ENCODE data around the gene GHRHR. TPM values are rescaled to one million over a fixed set of nuclear protein-coding genes. Genes with fewer than 3 reads are reported as not detected.
A peak's percentile ranks its signal among the peaks of the same experiment; 100 is the strongest.

Gene GHRHR
- total and polyA plus RNA-seq, 9 of the 15 experiments (the other 6 are each of a cell fraction or from before 2014, with no cell fraction given): not detected

DNA sequence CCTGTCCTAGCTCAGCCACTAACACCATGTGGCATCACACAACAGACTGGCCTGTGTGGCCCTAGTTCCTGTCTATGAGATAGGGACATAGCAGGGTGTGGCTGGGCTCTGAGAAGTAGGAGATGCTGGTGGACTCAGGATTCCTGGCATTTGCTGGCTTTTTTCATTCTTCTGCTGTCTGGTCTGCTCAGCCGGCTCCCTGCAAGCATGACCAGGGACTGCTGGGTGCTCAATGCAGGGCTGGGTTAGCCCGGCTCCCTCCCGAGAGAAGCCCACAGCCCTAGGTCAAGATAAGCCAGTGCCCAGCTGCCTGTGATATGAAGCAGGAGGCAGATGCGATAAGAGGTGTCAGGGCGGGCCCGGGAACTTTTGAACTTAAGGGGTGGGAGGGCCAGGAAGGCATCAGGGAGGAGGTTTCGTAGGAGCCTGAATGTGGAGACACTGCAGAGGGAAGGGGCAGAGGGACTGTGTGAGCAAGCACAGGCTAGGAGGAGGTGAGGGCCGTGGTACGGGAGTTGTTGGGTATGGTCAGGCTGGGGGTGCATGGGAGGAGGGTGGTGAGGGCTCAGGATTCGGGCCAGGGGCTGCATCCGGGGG is 48.6 kb upstream of the GHRHR start (continued):
- TF ChIP-seq, protein P1, sequence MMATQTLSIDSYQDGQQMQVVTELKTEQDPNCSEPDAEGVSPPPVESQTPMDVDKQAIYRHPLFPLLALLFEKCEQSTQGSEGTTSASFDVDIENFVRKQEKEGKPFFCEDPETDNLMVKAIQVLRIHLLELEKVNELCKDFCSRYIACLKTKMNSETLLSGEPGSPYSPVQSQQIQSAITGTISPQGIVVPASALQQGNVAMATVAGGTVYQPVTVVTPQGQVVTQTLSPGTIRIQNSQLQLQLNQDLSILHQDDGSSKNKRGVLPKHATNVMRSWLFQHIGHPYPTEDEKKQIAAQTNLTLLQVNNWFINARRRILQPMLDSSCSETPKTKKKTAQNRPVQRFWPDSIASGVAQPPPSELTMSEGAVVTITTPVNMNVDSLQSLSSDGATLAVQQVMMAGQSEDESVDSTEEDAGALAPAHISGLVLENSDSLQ (IDR thresholded peaks at IDR 0.05): peak; percentile 57
- peak; percentile 99 for TF ChIP-seq TCF3 (CRISPR knock-in tag; IDR thresholded peaks at IDR 0.05)
- no peak for TF ChIP-seq SRSF7 (optimal IDR thresholded peaks at IDR 0.05; ENCODE audit: low read depth, low read length)
- TF ChIP-seq, protein P2, sequence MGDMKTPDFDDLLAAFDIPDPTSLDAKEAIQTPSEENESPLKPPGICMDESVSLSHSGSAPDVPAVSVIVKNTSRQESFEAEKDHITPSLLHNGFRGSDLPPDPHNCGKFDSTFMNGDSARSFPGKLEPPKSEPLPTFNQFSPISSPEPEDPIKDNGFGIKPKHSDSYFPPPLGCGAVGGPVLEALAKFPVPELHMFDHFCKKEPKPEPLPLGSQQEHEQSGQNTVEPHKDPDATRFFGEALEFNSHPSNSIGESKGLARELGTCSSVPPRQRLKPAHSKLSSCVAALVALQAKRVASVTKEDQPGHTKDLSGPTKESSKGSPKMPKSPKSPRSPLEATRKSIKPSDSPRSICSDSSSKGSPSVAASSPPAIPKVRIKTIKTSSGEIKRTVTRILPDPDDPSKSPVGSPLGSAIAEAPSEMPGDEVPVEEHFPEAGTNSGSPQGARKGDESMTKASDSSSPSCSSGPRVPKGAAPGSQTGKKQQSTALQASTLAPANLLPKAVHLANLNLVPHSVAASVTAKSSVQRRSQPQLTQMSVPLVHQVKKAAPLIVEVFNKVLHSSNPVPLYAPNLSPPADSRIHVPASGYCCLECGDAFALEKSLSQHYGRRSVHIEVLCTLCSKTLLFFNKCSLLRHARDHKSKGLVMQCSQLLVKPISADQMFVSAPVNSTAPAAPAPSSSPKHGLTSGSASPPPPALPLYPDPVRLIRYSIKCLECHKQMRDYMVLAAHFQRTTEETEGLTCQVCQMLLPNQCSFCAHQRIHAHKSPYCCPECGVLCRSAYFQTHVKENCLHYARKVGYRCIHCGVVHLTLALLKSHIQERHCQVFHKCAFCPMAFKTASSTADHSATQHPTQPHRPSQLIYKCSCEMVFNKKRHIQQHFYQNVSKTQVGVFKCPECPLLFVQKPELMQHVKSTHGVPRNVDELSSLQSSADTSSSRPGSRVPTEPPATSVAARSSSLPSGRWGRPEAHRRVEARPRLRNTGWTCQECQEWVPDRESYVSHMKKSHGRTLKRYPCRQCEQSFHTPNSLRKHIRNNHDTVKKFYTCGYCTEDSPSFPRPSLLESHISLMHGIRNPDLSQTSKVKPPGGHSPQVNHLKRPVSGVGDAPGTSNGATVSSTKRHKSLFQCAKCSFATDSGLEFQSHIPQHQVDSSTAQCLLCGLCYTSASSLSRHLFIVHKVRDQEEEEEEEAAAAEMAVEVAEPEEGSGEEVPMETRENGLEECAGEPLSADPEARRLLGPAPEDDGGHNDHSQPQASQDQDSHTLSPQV (IDR thresholded peaks at IDR 0.05): peak; percentile 88
- peak; percentile 94; the same call in 1 of the 2 replicates for TF ChIP-seq HDAC2 (IDR thresholded peaks at IDR 0.05)
- no peak for TF ChIP-seq ZNF561 (CRISPR knock-in tag; conservative IDR thresholded peaks at IDR 0.05)
- 0 out of 4 replicates have a peak, but pooled peaks of 1 of the 2 experiments have one; percentile 52 for TF ChIP-seq KDM4B (IDR thresholded peaks at IDR 0.05; ENCODE audit: borderline replicate concordance in 2 of 2, low read depth in 1 of 2)
- peak; percentile 34; the same call in 1 of the 2 replicates for TF ChIP-seq EGR1 (conservative IDR thresholded peaks at IDR 0.05)
- TF ChIP-seq, protein P3, sequence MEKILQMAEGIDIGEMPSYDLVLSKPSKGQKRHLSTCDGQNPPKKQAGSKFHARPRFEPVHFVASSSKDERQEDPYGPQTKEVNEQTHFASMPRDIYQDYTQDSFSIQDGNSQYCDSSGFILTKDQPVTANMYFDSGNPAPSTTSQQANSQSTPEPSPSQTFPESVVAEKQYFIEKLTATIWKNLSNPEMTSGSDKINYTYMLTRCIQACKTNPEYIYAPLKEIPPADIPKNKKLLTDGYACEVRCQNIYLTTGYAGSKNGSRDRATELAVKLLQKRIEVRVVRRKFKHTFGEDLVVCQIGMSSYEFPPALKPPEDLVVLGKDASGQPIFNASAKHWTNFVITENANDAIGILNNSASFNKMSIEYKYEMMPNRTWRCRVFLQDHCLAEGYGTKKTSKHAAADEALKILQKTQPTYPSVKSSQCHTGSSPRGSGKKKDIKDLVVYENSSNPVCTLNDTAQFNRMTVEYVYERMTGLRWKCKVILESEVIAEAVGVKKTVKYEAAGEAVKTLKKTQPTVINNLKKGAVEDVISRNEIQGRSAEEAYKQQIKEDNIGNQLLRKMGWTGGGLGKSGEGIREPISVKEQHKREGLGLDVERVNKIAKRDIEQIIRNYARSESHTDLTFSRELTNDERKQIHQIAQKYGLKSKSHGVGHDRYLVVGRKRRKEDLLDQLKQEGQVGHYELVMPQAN (IDR thresholded peaks at IDR 0.05; ENCODE audit: borderline replicate concordance): peak; percentile 41; the same call in 1 of the 2 replicates
- TF ChIP-seq HNRNPL (IDR thresholded peaks at IDR 0.05; ENCODE audit: low read depth, low read length): no peak
- TF ChIP-seq, protein P4, sequence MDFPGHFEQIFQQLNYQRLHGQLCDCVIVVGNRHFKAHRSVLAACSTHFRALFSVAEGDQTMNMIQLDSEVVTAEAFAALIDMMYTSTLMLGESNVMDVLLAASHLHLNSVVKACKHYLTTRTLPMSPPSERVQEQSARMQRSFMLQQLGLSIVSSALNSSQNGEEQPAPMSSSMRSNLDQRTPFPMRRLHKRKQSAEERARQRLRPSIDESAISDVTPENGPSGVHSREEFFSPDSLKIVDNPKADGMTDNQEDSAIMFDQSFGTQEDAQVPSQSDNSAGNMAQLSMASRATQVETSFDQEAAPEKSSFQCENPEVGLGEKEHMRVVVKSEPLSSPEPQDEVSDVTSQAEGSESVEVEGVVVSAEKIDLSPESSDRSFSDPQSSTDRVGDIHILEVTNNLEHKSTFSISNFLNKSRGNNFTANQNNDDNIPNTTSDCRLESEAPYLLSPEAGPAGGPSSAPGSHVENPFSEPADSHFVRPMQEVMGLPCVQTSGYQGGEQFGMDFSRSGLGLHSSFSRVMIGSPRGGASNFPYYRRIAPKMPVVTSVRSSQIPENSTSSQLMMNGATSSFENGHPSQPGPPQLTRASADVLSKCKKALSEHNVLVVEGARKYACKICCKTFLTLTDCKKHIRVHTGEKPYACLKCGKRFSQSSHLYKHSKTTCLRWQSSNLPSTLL (IDR thresholded peaks at IDR 0.05): no peak
- TF ChIP-seq, protein P5, sequence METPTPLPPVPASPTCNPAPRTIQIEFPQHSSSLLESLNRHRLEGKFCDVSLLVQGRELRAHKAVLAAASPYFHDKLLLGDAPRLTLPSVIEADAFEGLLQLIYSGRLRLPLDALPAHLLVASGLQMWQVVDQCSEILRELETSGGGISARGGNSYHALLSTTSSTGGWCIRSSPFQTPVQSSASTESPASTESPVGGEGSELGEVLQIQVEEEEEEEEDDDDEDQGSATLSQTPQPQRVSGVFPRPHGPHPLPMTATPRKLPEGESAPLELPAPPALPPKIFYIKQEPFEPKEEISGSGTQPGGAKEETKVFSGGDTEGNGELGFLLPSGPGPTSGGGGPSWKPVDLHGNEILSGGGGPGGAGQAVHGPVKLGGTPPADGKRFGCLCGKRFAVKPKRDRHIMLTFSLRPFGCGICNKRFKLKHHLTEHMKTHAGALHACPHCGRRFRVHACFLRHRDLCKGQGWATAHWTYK (CRISPR knock-in tag; IDR thresholded peaks at IDR 0.05): peak; percentile 84; the same call in 1 of the 2 replicates
- 0 out of 2 replicates have a peak, but pooled peaks have one; percentile 18 for TF ChIP-seq NFE2 (IDR thresholded peaks at IDR 0.05; ENCODE audit: low read depth)
- TF ChIP-seq POLR2AphosphoS2 (IDR thresholded peaks at IDR 0.05; ENCODE audit: low read length): no peak
- TF ChIP-seq, protein P6, sequence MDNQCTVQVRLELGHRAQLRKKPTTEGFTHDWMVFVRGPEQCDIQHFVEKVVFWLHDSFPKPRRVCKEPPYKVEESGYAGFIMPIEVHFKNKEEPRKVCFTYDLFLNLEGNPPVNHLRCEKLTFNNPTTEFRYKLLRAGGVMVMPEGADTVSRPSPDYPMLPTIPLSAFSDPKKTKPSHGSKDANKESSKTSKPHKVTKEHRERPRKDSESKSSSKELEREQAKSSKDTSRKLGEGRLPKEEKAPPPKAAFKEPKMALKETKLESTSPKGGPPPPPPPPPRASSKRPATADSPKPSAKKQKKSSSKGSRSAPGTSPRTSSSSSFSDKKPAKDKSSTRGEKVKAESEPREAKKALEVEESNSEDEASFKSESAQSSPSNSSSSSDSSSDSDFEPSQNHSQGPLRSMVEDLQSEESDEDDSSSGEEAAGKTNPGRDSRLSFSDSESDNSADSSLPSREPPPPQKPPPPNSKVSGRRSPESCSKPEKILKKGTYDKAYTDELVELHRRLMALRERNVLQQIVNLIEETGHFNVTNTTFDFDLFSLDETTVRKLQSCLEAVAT (IDR thresholded peaks at IDR 0.05): peak; percentile 67 to 75; a peak in 2 of 4 replicates

All from K562 (cell line).